HepG2 (cell line): Measurements from ENCODE around the gene ARFGEF2. TPM values are rescaled to one million over a fixed set of nuclear protein-coding genes. Genes with fewer than 3 reads are reported as not detected.

Source experiments
- ATF7 ChIP-seq, 2 experiments: fragments of 450-650 bp in 1 of 2; sonication (generic) in 1 of 2; formaldehyde crosslinking in 1 of 2; IDR thresholded peaks; 2 replicates each; pipeline versions ENCODE4 v1.4.0 to v1.6.1; 2016 to 2020; ENCODE audit warnings: antibody characterized with exemption in 1 of 2, mild to moderate bottlenecking in 1 of 2, missing genetic modification reagents in 1 of 2
- CBFB ChIP-seq: sonication (generic); formaldehyde crosslinking; IDR thresholded peaks from 2 replicates; pipeline ENCODE4 v1.4.0; 2020; ENCODE audit warnings: missing genetic modification reagents
- GZF1 ChIP-seq: sonication (generic); formaldehyde crosslinking; IDR thresholded peaks from 2 replicates; pipeline ENCODE4 v1.5.1; 2020; ENCODE audit warnings: mild to moderate bottlenecking, missing genetic modification reagents
- HNF4A ChIP-seq: sonication (generic); formaldehyde crosslinking; IDR thresholded peaks from 2 replicates; pipeline ENCODE4 v1.4.0; 2020; ENCODE audit warnings: missing genetic modification reagents
- HNRNPLL ChIP-seq: fragments of 200-400 bp; formaldehyde crosslinking; IDR thresholded peaks from 2 replicates; pipeline ENCODE4 v1.6.1; 2017; ENCODE audit warnings: mild to moderate bottlenecking, low read depth, low read length; ENCODE audit not compliant: poor library complexity, severe bottlenecking
- MED13 ChIP-seq: sonication (generic); formaldehyde crosslinking; IDR thresholded peaks from 2 replicates; pipeline ENCODE4 v1.5.0; 2020; ENCODE audit warnings: missing genetic modification reagents
- ONECUT2 ChIP-seq: sonication (generic); formaldehyde crosslinking; IDR thresholded peaks from 2 replicates; pipeline ENCODE4 v1.4.0; 2020; ENCODE audit warnings: missing genetic modification reagents
- PBX3 ChIP-seq: sonication (generic); formaldehyde crosslinking; IDR thresholded peaks from 2 replicates; pipeline ENCODE4 v1.8.1; 2023; ENCODE audit warnings: missing genetic modification reagents, inconsistent platforms, borderline replicate concordance
- POGK ChIP-seq: sonication (generic); formaldehyde crosslinking; conservative IDR thresholded peaks from 2 replicates; pipeline ENCODE4 v1.8.0; 2022; ENCODE audit warnings: mild to moderate bottlenecking, moderate library complexity, missing genetic modification reagents
- PPARG ChIP-seq: conservative IDR thresholded peaks from 2 replicates; pipeline ENCODE4 v1.6.1; 2016; ENCODE audit warnings: missing biosample characterization, missing genetic modification reagents
- SIN3B ChIP-seq: fragments of 150-350 bp; IDR thresholded peaks from 2 replicates; pipeline ENCODE4 v1.6.1; 2014; ENCODE audit warnings: low read length
- SNAPC5 ChIP-seq: sonication (generic); formaldehyde crosslinking; IDR thresholded peaks from 2 replicates; pipeline ENCODE4 v1.8.1; 2023; ENCODE audit warnings: mild to moderate bottlenecking, missing genetic modification reagents, borderline replicate concordance
- SOX6 ChIP-seq, 2 experiments: fragments of 450-650 bp in 1 of 2; sonication (generic) in 1 of 2; formaldehyde crosslinking in 1 of 2; IDR thresholded peaks; 2 replicates each; pipeline versions ENCODE4 v1.4.0 to v1.6.1; 2017 to 2020; ENCODE audit warnings: antibody characterized with exemption in 1 of 2, mild to moderate bottlenecking in 1 of 2, missing genetic modification reagents in 1 of 2
- TP53 ChIP-seq: sonication (generic); formaldehyde crosslinking; conservative IDR thresholded peaks from 2 replicates; pipeline ENCODE4 v1.4.0; 2020; ENCODE audit warnings: missing genetic modification reagents
- ZGPAT ChIP-seq: IDR thresholded peaks from 2 replicates; pipeline ENCODE4 v1.6.1; 2016; ENCODE audit warnings: mild to moderate bottlenecking
- ZNF317 ChIP-seq: sonication (generic); formaldehyde crosslinking; IDR thresholded peaks from 2 replicates; pipeline ENCODE4 v1.5.0; 2020; ENCODE audit warnings: mild to moderate bottlenecking, missing genetic modification reagents
- ZNF430 ChIP-seq: sonication (generic); formaldehyde crosslinking; IDR thresholded peaks from 2 replicates; pipeline ENCODE4 v1.9.0; 2021; ENCODE audit warnings: mild to moderate bottlenecking, missing genetic modification reagents
- polyA plus RNA-seq, 8 experiments: library from polyadenylated mRNA; depleted of rRNA in 3 of 8; stranded (reverse) in 7 of 8; unstranded in 1 of 8; fragments of >200 nt; fragmentation: Illumina TruSeq in 4 of 8; extraction: Trizol in 4 of 8; gene quantifications; 2 replicates each; pipeline versions ENCODE4 v1.2.1 to v1.2.3, GENCODE V29; 2011 to 2016; ENCODE audit warnings: low read depth in 4 of 8, missing spikeins in 1 of 8, mixed read lengths in 1 of 8; ENCODE audit not compliant: insufficient read depth in 1 of 8
- total RNA-seq, 5 experiments: library from RNA; depleted of rRNA; stranded (reverse); fragments of >200 nt; fragmentation: Illumina TruSeq; extraction: Trizol; gene quantifications; 2 replicates each; pipeline ENCODE4 v1.2.3, GENCODE V29; 2016; ENCODE audit warnings: low read depth in 1 of 5

ARFGEF2 gene
- total and polyA plus RNA-seq, 2 of the 13 experiments (the other 11 are each of a cell fraction or from before 2014, with no cell fraction given) = 44.0 to 60.8 TPM

GRCh38 chr20:48932375-48932941 is 10.9 kb downstream of the ARFGEF2 start (continued):
- TF ChIP-seq PBX3 (CRISPR knock-in tag) (no peak), ONECUT2 (CRISPR knock-in tag) (peak; percentile 86), SIN3B (no peak), CBFB (CRISPR knock-in tag) (no peak), ZNF430 (CRISPR knock-in tag) (0 out of 2 replicates have a peak, but pooled peaks have one; percentile 55), HNRNPLL (no peak), ZNF317 (CRISPR knock-in tag) (peak; percentile 64; the same call in 1 of the 2 replicates), ATF7 (IDR thresholded peaks at IDR 0.05) (0 out of 2 replicates have a peak, but pooled peaks have one; percentile 1), ATF7 (CRISPR knock-in tag; IDR thresholded peaks at IDR 0.05) (no peak), ZGPAT (CRISPR knock-in tag) (0 out of 2 replicates have a peak, but pooled peaks have one; percentile 25), POGK (0 out of 2 replicates have a peak, but pooled peaks have one; percentile 20), SOX6 (IDR thresholded peaks at IDR 0.05) (no peak), SOX6 (CRISPR knock-in tag; IDR thresholded peaks at IDR 0.05) (peak; percentile 79), GZF1 (no peak), PPARG (CRISPR knock-in tag) (peak; percentile 65; the same call in 1 of the 2 replicates), TP53 (CRISPR knock-in tag) (peak; percentile 37; the same call in 1 of the 2 replicates), MED13 (CRISPR knock-in tag) (no peak), SNAPC5 (CRISPR knock-in tag) (no peak), HNF4A (CRISPR knock-in tag) (peak; percentile 85)
